Duodenal mucosa (tissue), 2 donors: Measurements from ENCODE around the gene PTPN12.

Experiments
- H3K27ac ChIP-seq: one replicate; pipeline ENCODE4 v1.7.0; 2013; ENCODE audit warnings: low read depth, low read length
- H3K27me3 ChIP-seq, 2 donors: one replicate each; pipeline ENCODE4 v1.7.0; 2013; ENCODE audit warnings: low read length in 2 of 2, control low read depth in 1 of 2; ENCODE audit not compliant: insufficient read depth in 2 of 2, control insufficient read depth in 1 of 2
- H3K36me3 ChIP-seq, 2 donors: one replicate each; pipeline ENCODE4 v1.7.0; 2013; ENCODE audit warnings: low read length in 2 of 2, control low read depth in 1 of 2; ENCODE audit not compliant: insufficient read depth in 2 of 2, control insufficient read depth in 1 of 2
- H3K4me1 ChIP-seq, 2 donors: one replicate each; pipeline ENCODE4 v1.7.0; 2013; ENCODE audit warnings: low read length in 2 of 2, control low read depth in 1 of 2; ENCODE audit not compliant: insufficient read depth in 2 of 2, control insufficient read depth in 1 of 2
- H3K4me3 ChIP-seq, 2 donors: one replicate each; pipeline ENCODE4 v1.7.0; 2013; ENCODE audit warnings: low read length in 2 of 2, low read depth in 1 of 2
- H3K9ac ChIP-seq, 2 donors: one replicate each; pipeline ENCODE4 v1.7.0; 2013; ENCODE audit warnings: low read length in 2 of 2, low read depth in 1 of 2
- H3K9me3 ChIP-seq, 2 donors: one replicate each; pipeline ENCODE4 v1.7.0; 2013; ENCODE audit warnings: low read length in 2 of 2, control low read depth in 1 of 2; ENCODE audit not compliant: control insufficient read depth in 1 of 2

The PTPN12 gene

GRCh38 chr7:77570330-77571011 lies 33.4 kb downstream of the PTPN12 start:
- Histone ChIP-seq H3K9me3 (no peaks in the 10 kb centered on the region), H3K4me3 (no peak overlapping the region), H3K9ac (no peak overlapping the region), H3K27me3 (no peaks in the 10 kb centered on the region), H3K4me1 (peaks cover 0 to 8% of the 10 kb centered on the region in 2 donors), H3K36me3 (peaks cover 4 to 30% of the 10 kb centered on the region in 2 donors), H3K27ac (no peak overlapping the region)

- H3K36me3 ChIP-seq = peaks cover 4 to 33% of the 10 kb centered on the region in 2 donors
- H3K27ac ChIP-seq = no peak overlapping the region
- no peaks in the 10 kb centered on the region for H3K9me3 ChIP-seq
- H3K4me3 ChIP-seq = no peak overlapping the region
- H3K27me3 ChIP-seq = no peaks in the 10 kb centered on the region
- no peak overlapping the region for H3K9ac ChIP-seq
- peaks cover 0 to 8% of the 10 kb centered on the region in 2 donors for H3K4me1 ChIP-seq
Measured at GRCh38 chr7:77571801-77572200, 34.7 kb downstream of the PTPN12 start.

GRCh38 chr7:77575187-77575586 lies 38.1 kb downstream of the PTPN12 start:
- Histone ChIP-seq H3K4me3 (no peak overlapping the region), H3K9me3 (no peaks in the 10 kb centered on the region), H3K4me1 (peaks cover 0 to 3% of the 10 kb centered on the region in 2 donors), H3K27ac (no peak overlapping the region), H3K27me3 (no peaks in the 10 kb centered on the region), H3K9ac (no peak overlapping the region), H3K36me3 (peaks cover 4 to 35% of the 10 kb centered on the region in 2 donors)

GRCh38 chr7:77576856-77577255 lies 39.8 kb downstream of the PTPN12 start:
- H3K4me3 ChIP-seq = no peak overlapping the region
- H3K27ac ChIP-seq = no peak overlapping the region
- no peaks in the 10 kb centered on the region for H3K4me1 ChIP-seq
- H3K9ac ChIP-seq = no peak overlapping the region
- H3K36me3 ChIP-seq = peaks cover 4 to 36% of the 10 kb centered on the region in 2 donors
- no peaks in the 10 kb centered on the region for H3K9me3 ChIP-seq
- H3K27me3 ChIP-seq = no peaks in the 10 kb centered on the region

- no peak overlapping the region for H3K4me3 ChIP-seq
- H3K36me3 ChIP-seq = peaks cover 0 to 15% of the 10 kb centered on the region in 2 donors
- H3K27ac ChIP-seq = no peak overlapping the region
- H3K9ac ChIP-seq = no peak overlapping the region
- no peaks in the 10 kb centered on the region for H3K9me3 ChIP-seq
- H3K4me1 ChIP-seq = no peaks in the 10 kb centered on the region
- H3K27me3 ChIP-seq = no peaks in the 10 kb centered on the region
Measured at GRCh38 chr7:77579797-77580196, 42.7 kb downstream of the PTPN12 start.

- no peak overlapping the region for H3K9ac ChIP-seq
- no peaks in the 10 kb centered on the region for H3K27me3 ChIP-seq
- no peaks in the 10 kb centered on the region for H3K4me1 ChIP-seq
- H3K27ac ChIP-seq = no peak overlapping the region
- H3K36me3 ChIP-seq = peaks cover 0 to 10% of the 10 kb centered on the region in 2 donors
- H3K4me3 ChIP-seq = no peak overlapping the region
- no peaks in the 10 kb centered on the region for H3K9me3 ChIP-seq
Measured at GRCh38 chr7:77580762-77581350, 43.8 kb downstream of the PTPN12 start.

- Histone ChIP-seq H3K9me3 (no peaks in the 10 kb centered on the region), H3K27ac (no peak overlapping the region), H3K36me3 (peaks cover 0 to 6% of the 10 kb centered on the region in 2 donors), H3K27me3 (no peaks in the 10 kb centered on the region), H3K4me1 (no peaks in the 10 kb centered on the region), H3K4me3 (no peak overlapping the region), H3K9ac (no peak overlapping the region)
Measured at GRCh38 chr7:77587272-77587671, 50.2 kb downstream of the PTPN12 start.

- Histone ChIP-seq H3K9ac (no peak overlapping the region), H3K36me3 (peaks cover 10 to 22% of the 10 kb centered on the region in 2 donors), H3K27ac (no peak overlapping the region), H3K4me1 (no peaks in the 10 kb centered on the region), H3K4me3 (no peak overlapping the region), H3K27me3 (no peaks in the 10 kb centered on the region), H3K9me3 (no peaks in the 10 kb centered on the region)
Measured at GRCh38 chr7:77600952-77601351, 63.9 kb downstream of the PTPN12 start.

GRCh38 chr7:77606562-77606961 lies 69.5 kb downstream of the PTPN12 start:
- H3K36me3 ChIP-seq = peaks cover 6 to 22% of the 10 kb centered on the region in 2 donors

GRCh38 chr7:77619314-77619713 lies 82.2 kb downstream of the PTPN12 start:
- no peaks in the 10 kb centered on the region for H3K9me3 ChIP-seq
- H3K9ac ChIP-seq = no peak overlapping the region

More at GRCh38 chr7:77606562-77606961, 69.5 kb downstream of the PTPN12 start:
- Histone ChIP-seq H3K27me3 (no peaks in the 10 kb centered on the region), H3K27ac (no peak overlapping the region), H3K4me3 (no peak overlapping the region), H3K4me1 (no peaks in the 10 kb centered on the region), H3K9me3 (no peaks in the 10 kb centered on the region), H3K9ac (no peak overlapping the region)

More at GRCh38 chr7:77619314-77619713, 82.2 kb downstream of the PTPN12 start:
- Histone ChIP-seq H3K27me3 (no peaks in the 10 kb centered on the region), H3K4me3 (no peak overlapping the region), H3K27ac (no peak overlapping the region), H3K36me3 (peaks cover 4 to 22% of the 10 kb centered on the region in 2 donors), H3K4me1 (no peaks in the 10 kb centered on the region)
